ENCODE results near the gene PRDM16. TPM values are rescaled to one million over a fixed set of nuclear protein-coding genes. Genes with fewer than 3 reads are reported as not detected.

PRDM16 gene
- polyA plus RNA-seq, 1 donor (not counting 4 experiments of a cell fraction or from before 2014, with no cell fraction given): 0.05 TPM

DNA sequence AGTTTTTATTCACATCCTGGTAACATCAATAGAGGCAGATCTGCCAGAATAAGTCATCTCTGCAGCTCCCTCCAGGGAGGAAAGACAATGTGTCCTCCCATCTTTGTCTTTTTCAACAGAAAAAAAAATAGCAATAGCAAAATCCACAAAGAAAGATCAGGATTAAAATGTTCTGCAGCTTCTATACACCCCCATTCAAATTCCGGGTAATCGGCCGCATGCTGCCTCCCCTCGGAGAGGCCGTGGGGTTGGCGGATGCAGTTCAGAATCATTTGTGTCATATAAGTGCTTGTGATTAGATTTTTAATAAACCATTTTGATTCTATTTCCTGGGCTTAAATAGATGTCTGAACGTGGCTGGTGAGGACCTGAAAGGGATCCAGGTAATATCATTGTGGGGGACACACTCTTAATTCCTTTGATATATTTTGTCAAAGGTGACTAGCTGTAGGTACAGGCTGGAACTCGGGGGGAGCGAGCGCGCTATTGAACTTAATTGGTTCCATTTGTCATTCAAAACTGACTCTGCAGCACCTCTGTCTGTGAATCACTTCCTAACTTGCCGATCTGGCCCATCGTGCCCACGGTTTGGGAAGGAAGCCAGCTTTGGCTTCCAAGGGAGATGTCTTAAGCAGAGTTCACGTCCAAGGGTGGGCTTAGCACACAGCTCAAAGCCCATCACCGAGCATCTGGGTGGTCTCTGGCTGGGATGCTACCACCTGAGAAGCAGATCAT is 299.9 kb downstream of the PRDM16 start:
- TF ChIP-seq CTCF (optimal IDR thresholded peaks at IDR 0.05 in 1 of 3, IDR thresholded peaks at IDR 0.05 in 1 of 3, conservative IDR thresholded peaks at IDR 0.05 in 1 of 3; ENCODE audit: extremely low read depth in 1 of 3, insufficient read depth in 2 of 3, low read length in 3 of 3): no peak
- no peaks in the 10 kb centered on the region for H4K20me1 ChIP-seq (ENCODE audit: control insufficient read depth, extremely low read depth, insufficient read depth, low read length)
- FAIRE-seq: no peak
- no peak overlapping the region for H3K4me2 ChIP-seq (ENCODE audit: control insufficient read depth, extremely low read depth, insufficient read depth, low read depth, low read length)
- DNase-seq (ENCODE audit: low read depth, low spot score): no peak
- dilution Hi-C loops (cut with MboI; ENCODE audit: extremely low pct_ligation_motif_present, low sequenced_read_pairs): no loop called here
- H3K27me3 ChIP-seq (ENCODE audit: control insufficient read depth, extremely low read depth, insufficient read depth, low read length): no peaks in the 10 kb centered on the region
- H2AFZ ChIP-seq (ENCODE audit: control insufficient read depth, low read length): no peak overlapping the region
- H3K36me3 ChIP-seq (ENCODE audit: control insufficient read depth in 2 of 2, extremely low read depth in 1 of 2, insufficient read depth in 2 of 2, low read length in 2 of 2): no peaks in the 10 kb centered on the region
- no peaks in the 10 kb centered on the region for H3K4me1 ChIP-seq (ENCODE audit: control insufficient read depth, extremely low read depth, insufficient read depth, low read length)
- no peak overlapping the region for H3K27ac ChIP-seq (ENCODE audit: control insufficient read depth, insufficient read depth, low read length)
- H3K9me1 ChIP-seq (ENCODE audit: control insufficient read depth, extremely low read depth, insufficient read depth, low read length): no peaks in the 10 kb centered on the region
- H3K9me3 ChIP-seq (ENCODE audit: control insufficient read depth, low read depth, low read length): no peaks in the 10 kb centered on the region
- H3K79me2 ChIP-seq (ENCODE audit: control insufficient read depth, insufficient read depth, low read length): no peaks in the 10 kb centered on the region
- no peak overlapping the region for H3K9ac ChIP-seq (ENCODE audit: control insufficient read depth, extremely low read depth, insufficient read depth, low read length)
- H3K4me3 ChIP-seq (ENCODE audit: control insufficient read depth in 2 of 3, extremely low read depth in 1 of 3, insufficient read depth in 2 of 3, low read depth in 1 of 3, low read length in 3 of 3): no peak overlapping the region

- Histone ChIP-seq H3K27ac (ENCODE audit: control insufficient read depth, insufficient read depth, low read length) (no peak overlapping the region), H3K9ac (ENCODE audit: control insufficient read depth, extremely low read depth, insufficient read depth, low read length) (no peak overlapping the region), H3K4me3 (ENCODE audit: control insufficient read depth in 2 of 3, extremely low read depth in 1 of 3, insufficient read depth in 2 of 3, low read depth in 1 of 3, low read length in 3 of 3) (no peak overlapping the region), H3K4me2 (ENCODE audit: control insufficient read depth, extremely low read depth, insufficient read depth, low read depth, low read length) (no peak overlapping the region), H2AFZ (ENCODE audit: control insufficient read depth, low read length) (no peak overlapping the region), H3K27me3 (ENCODE audit: control insufficient read depth, extremely low read depth, insufficient read depth, low read length) (no peaks in the 10 kb centered on the region), H3K9me3 (ENCODE audit: control insufficient read depth, low read depth, low read length) (no peaks in the 10 kb centered on the region), H3K79me2 (ENCODE audit: control insufficient read depth, insufficient read depth, low read length) (no peaks in the 10 kb centered on the region), H3K9me1 (ENCODE audit: control insufficient read depth, extremely low read depth, insufficient read depth, low read length) (no peaks in the 10 kb centered on the region), H3K36me3 (ENCODE audit: control insufficient read depth in 2 of 2, extremely low read depth in 1 of 2, insufficient read depth in 2 of 2, low read length in 2 of 2) (no peaks in the 10 kb centered on the region), H4K20me1 (ENCODE audit: control insufficient read depth, extremely low read depth, insufficient read depth, low read length) (no peaks in the 10 kb centered on the region), H3K4me1 (ENCODE audit: control insufficient read depth, extremely low read depth, insufficient read depth, low read length) (no peaks in the 10 kb centered on the region)
- TF ChIP-seq EZH2 (IDR thresholded peaks at IDR 0.05; ENCODE audit: low read length) (no peak), CTCF (optimal IDR thresholded peaks at IDR 0.05 in 1 of 3, IDR thresholded peaks at IDR 0.05 in 1 of 3, conservative IDR thresholded peaks at IDR 0.05 in 1 of 3; ENCODE audit: extremely low read depth in 1 of 3, insufficient read depth in 2 of 3, low read length in 3 of 3) (no peak)
- FAIRE-seq (no peak), DNase-seq (ENCODE audit: low read depth, low spot score) (no peak)
- dilution Hi-C loops (cut with MboI; ENCODE audit: extremely low pct_ligation_motif_present, low sequenced_read_pairs): no loop called here
Measured at GRCh38 chr1:3369446-3370076, 300.6 kb downstream of the PRDM16 start.
